Activated CD4-positive, alpha-beta T cell treated with anti-CD3 and anti-CD28 coated beads for 48 hours (primary cell): ENCODE results near the gene TK2.
A peak's percentile ranks its signal among the peaks of the same experiment; 100 is the strongest.
"Not testable (repeated sequence)": the region's sequence is repeated elsewhere in the genome, so short reads cannot be mapped to it uniquely, and the experiment has no call there.

Experiments
- DNase-seq: peaks from one replicate; pipeline ENCODE4 v3.0.0-alpha.2; 2020

Gene TK2

DNA sequence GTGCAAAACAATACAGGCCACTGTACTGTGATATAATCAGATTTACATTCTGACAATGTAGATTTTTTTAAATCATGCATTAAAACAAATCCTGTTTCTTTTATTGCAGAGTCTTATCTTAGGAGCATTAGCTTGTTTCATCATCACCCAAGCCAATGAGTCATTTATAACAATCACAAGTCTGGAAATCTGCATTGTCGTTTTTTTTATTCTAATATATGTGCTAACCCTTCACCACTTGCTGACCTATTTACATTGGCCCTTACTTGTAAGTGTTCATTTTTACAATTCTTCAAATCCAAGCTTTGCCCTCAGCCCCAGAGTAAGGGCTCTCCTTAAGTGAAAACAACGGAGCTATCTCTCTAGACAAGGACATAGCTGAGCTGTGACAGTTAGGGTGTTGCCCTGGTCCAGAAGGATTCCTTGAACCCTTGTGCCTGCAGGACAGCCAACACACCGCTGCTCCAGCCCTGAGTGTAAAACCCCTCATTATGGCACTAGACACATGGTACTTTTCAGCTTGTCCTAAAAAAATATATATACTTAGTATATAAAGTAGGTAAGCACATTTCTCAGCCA lies 20.0 kb upstream of the TK2 start:
- no peak for DNase-seq

- no peak for DNase-seq
These were observed 19.2 kb upstream of the TK2 start for GRCh38 chr16:66569131-66569530.

DNA sequence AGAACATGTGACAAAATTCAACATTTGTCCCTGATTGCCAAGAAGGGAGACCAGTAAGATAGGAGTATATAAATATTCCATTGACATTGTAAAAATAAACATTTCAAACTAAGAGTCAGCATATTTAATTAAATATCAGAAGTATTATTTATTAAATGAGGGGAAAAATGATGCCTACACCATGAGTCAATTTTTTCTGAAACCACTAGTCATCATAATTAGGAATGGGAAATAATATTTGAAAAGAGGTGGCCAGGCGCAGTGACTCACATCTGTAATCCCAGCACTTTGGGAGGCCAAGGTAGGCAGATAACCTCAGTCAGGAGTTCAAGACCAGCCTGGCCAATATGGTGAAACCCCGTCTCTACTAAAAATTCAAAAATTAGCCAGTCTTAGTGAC lies 18.4 kb upstream of the TK2 start:
- no peak for DNase-seq

DNA sequence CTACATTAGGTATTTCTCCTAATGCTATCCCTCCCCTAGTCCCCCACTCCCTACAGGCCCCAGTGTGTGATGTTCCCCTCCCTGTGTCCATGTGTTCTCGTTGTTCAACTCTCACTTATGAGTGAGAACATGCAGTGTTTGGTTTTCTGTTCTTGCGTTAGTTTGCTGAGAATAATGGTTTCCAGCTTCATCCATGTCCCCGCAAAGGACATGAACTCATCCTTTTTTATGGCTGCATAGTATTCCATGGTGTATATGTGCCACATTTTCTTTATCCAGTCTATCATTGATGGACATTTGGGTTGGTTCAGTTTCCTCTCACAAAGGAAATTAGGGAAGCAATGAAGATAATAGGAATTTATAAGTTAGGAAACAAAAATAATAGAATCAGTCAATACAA lies 17.3 kb upstream of the TK2 start:
- not testable (repeated sequence) for DNase-seq

DNA sequence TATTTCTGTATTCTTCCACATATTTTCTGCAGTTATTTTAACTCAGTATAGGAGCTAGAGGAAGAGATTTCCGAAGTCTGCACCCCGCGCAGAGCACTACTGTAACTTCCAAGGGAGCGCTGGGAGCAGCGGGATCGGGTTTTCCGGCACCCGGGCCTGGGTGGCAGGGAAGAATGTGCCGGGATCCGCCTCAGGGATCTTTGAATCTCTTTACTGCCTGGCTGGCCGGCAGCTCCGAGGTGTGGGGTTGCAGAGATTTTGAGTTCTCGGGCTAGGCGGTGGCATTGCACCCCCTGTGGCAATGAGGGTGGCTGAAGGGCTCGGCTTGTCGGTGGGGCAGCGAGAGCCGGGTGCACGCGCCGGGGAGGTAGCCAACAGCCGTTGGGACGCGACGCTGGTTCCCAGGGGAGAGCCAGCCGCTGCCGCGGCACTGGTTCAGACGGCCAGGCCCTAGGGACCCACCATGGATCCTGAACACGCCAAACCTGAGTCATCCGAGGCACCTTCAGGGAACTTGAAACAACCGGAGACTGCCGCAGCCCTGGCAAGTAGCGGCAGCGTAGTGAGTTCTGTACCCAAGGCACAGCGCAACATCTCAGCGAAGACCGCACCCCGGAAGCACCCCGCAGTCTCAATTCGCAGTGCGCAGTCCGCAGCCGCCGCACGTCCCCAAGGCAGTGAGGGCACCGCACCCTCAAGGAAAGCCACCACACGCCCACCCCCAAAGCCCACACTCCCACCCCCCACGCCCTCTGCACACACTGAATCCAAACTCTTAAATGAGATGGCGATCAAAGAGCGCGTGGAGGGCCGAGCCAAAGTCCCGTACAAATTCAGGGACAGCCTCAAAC lies 16.4 kb upstream of the TK2 start, which contains the start of gene CMTM1:
Gene CMTM1, plus strand, starts transcription at position 389 of the 851 bp plus-strand sequence. Its CDS starts 75 bp downstream, at position 464.
- DNase-seq, result no peak

DNA sequence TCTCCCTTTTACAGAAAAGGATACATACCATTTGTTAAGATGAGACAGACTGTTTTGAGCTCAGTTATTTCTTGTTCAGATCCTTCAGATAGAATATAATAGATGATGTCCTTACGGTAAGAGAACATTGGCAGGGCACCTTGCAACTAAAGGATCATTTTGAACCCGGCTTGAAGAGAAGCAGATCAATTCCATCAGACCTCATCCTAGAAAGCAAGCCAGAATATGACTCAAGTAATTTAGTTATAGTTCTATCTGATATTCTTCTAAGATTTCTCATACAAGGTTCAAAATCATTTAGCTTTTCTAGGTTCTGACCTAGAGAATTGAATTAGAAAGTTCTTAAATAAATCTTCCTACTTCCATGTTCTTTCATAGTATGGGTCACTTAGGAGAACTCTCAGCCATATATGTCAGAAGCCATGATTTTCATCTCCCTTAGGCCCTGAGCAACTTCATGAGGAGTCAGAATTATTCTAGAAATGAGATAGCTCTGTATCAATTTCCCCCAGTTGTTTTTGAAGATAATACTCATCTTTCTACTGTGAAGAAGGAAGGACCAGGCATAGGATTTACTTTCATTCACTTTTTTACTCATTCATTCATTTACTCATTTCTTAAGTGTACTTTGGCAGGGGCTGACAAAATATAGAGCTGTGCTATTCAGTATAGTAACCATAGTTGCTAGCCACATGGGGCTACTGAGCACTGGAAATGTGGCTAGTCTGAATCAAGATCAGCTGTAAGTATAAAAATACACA lies 13.8 kb upstream of the TK2 start:
- DNase-seq, result no peak

DNA sequence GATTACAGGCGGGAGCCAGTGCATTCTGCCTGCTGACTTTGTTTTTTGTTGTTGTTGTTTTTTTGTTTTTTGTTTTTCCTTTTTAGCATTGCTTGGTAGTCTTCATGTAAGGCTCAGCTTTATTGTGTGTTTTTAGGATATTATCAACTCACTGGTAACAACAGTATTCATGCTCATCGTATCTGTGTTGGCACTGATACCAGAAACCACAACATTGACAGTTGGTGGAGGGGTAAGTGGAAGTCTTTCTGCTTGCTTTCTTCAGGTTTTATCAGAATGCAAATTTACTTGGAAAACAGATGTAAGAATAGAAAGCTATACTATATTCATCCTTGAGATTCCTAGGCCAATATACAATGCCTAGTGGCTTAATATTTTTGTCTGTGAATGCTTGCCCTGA lies 13.1 kb upstream of the TK2 start:
- no peak for DNase-seq

GRCh38 chr16:66562409-66562808 lies 12.5 kb upstream of the TK2 start:
- no peak for DNase-seq

DNA sequence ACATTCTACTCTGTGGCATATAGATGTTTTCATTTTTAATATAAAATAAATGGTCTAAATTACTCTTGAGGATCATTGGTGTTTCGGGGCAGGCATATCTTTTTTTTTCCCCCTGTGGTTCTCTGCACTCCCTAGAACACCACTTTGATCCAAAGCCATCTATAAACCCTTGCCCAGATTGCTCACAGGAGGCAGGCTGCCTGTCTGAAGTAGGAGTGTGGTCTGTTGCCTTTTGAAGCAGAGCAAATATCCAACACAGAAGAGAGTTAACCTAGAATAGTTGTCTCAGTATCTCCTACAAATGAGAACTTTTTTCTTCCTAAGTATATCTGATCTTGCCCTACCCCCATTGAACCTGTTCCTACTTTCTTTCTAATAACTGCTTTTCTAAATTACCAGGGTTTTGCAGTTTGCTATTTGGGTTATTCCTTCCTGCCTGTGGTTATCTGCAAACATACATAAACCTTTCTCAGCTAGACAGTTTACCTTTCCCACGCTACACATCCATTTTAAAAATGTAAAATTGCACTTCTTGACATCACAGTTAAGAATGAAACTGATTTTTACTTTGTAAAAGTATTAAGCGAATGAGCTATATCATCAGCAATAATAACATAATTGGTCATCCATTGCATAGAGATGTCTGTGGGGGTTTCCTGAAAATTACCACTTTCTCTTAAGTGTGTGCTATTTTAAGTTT lies 11.6 kb upstream of the TK2 start:
- DNase-seq, result no peak

GRCh38 chr16:66560107-66560506 lies 10.2 kb upstream of the TK2 start:
- no peak for DNase-seq

- no peak for DNase-seq
These were observed 4.6 kb upstream of the TK2 start for GRCh38 chr16:66554495-66554894.

DNA sequence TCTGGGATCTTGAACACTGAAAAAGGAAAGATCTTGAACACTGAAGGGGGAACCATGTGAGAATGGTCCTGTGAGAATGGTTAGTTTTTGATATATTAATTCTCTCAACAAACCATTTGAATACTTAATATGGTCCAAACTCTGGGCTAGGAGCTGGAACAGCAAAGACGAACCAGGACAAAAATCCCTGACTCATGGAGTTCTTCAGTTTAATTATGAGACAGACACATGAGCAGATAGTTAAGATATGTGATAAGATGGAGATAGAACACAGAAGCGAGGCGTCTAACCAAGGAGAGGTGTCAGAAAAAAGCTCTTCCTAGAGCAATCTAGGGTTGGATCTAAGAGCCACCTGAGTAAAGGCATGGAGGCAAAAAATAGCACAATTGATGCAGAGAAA lies 4.1 kb upstream of the TK2 start:
- DNase-seq, result no peak

DNA sequence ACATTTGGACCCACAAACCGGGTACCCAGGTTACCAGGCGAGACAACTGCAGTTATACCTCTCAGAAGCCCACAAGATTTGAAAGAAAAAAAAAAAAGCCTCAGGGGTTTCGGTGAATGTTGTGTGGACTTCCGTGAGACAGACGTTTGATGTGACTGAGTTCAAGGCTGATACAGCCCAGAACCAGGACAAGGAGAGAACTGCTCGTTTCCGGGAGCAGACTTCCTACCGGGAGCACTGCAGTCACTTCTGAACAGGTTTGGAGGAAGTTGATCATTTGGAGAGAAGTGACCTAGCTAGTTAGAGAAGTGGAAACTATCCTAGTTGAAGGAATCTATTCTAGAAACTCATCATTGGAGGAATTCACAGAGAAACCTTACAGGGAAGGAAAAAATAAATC lies 3.3 kb upstream of the TK2 start:
- DNase-seq, result no peak

- peak; percentile 93 for DNase-seq
These were observed 2.6 kb upstream of the TK2 start, which contains the start of gene CKLF for GRCh38 chr16:66552286-66553177. TSS of gene CKLF (plus strand) at chr16:66552576. CDS start at chr16:66552716, 140 bp downstream.

DNA sequence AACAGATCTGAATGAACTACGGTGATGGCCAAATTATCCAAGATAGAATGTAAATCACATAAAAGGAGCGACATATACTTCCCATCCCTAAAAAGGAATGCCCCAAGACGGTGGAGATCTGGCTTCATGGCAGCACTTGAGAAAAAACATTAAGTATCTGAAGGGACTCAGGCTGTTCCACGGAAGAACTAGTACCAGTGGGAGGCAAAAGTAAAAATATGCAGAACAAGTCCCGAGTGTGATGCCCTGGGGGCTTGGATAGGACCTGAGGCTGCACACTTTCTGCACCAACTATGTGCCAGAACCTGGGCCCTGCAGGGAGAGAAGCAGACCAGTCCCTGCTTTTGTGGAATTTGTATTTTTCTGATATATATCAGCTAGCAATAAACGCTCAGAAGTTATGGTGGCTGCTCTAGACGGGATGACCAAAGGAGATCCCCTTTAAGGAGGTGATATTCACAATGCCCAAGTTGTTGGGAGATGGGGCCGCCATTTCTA lies 1.9 kb upstream of the TK2 start:
- peak; percentile 32 for DNase-seq

DNA sequence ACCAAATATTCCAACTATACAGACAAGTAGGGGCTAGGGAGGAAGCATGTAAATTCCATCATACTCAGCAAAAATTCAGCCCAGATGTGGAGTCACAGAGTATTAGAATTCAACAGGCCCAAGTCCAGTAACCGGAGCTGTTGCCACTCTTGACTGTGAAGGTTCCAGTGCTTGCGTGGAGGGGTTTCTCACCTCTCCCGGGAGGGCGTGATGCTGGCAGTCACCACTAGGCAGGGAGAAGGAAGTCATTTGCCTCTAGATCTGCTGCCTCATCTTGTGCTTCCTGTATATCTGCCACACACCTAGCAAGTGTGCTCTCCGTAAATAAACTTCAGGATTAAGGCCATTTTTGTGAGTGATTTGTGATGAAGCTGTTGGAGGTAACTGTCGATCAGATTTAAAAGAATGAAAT lies 1.4 kb upstream of the TK2 start:
- peak; percentile 74 for DNase-seq

GRCh38 chr16:66548868-66549267 lies 1.1 kb downstream of the TK2 start:
- no peak for DNase-seq

DNA sequence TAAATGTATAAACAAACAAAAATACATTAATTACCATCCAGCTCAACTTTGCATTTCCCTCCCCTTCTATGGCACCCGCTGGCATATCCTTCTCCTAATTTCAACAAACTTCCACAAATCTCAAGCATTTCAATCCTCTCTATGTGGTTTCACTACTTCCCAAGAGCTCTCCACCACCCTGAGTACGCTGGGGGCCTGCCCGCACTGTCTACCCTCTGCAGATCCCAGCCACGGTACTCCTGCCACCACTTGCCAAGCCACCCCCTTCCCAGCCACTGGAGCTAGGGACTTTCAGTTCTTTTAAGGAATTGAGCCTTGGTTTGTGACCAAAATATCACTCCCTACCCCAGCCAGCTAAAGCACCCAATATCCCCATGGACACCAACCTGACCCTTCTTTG lies 1.9 kb downstream of the TK2 start:
- DNase-seq, result no peak

GRCh38 chr16:66547101-66547989 lies 2.6 kb downstream of the TK2 start:
- no peak for DNase-seq

DNA sequence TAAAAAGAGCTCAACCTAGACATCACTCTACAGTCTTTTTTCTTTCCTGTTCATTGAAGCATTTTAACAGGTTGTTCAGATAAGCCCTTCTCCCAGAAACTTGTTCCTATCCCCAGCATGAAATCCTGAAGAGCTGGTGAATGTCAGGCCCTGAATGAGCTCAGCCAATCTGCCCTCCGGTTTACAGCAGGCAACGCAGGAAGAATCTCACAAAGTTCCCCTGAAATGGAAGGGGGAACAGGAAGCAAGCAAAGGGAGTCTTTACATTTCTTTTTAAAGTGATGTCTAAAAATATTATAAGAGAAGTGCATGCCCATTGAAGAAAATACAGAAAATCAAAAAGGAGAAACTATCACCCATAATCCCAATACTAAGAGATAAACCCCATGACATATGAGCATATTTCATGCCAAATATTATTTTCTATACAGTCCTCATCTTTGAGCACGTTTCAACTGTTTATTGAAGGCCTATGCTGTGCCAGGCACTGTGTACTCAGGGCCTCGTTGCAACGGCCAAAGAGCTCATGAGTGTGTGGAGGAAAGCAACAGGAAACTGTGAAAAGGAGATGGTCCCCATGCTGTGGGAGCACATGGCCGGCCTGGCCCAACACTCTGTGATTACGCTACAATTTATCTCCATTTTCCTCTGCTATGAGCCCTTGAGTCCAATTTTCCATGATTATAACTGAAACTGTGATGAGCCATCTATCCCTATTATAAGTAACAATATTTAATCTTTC lies 5.7 kb downstream of the TK2 start:
- DNase-seq, result no peak
